Activated CD4-positive, alpha-beta T cell treated with anti-CD3 and anti-CD28 coated beads for 36 hours (primary cell): ENCODE measurements around the gene SIL1. TPM values are rescaled to one million over a fixed set of nuclear protein-coding genes. Genes with fewer than 3 reads are reported as not detected.

Experiments used
- ATAC-seq: fragments of 200-7000 bp; cut with Tn5 transposase; one replicate; pipeline ENCODE4 v1.10.0; 2021; ENCODE audit warnings: mild to moderate bottlenecking, moderate library complexity
- CTCF ChIA-PET: fragments of 350-600 bp; sonication (Branson Sonifier 250); formaldehyde crosslinking; loops from one replicate; lab custom pipeline; 2021; ENCODE audit warnings: antibody characterized with exemption; lab: Charles Lee
- POLR2A ChIA-PET: fragments of 350-600 bp; sonication (Branson Sonifier 250); formaldehyde crosslinking; loops from one replicate; lab custom pipeline; 2021; ENCODE audit warnings: antibody characterized with exemption, inconsistent platforms; lab: Charles Lee
- DNase-seq: peaks from one replicate; pipeline ENCODE4 v3.0.0-alpha.2; 2020
- H3K27ac Mint-ChIP-seq: one replicate; pipeline ENCODE4 v1.8.0; 2021; ENCODE audit warnings: mixed read lengths
- H3K27me3 Mint-ChIP-seq: one replicate; pipeline ENCODE4 v1.8.0; 2021; ENCODE audit warnings: mixed read lengths
- H3K36me3 Mint-ChIP-seq: one replicate; pipeline ENCODE4 v1.8.0; 2021; ENCODE audit warnings: low read depth, mixed read lengths
- H3K4me1 Mint-ChIP-seq: one replicate; pipeline ENCODE4 v1.8.0; 2021; ENCODE audit warnings: mixed read lengths
- H3K4me3 Mint-ChIP-seq: one replicate; pipeline ENCODE4 v1.8.0; 2021; ENCODE audit warnings: mild to moderate bottlenecking, moderate library complexity, mixed read lengths
- H3K9me3 Mint-ChIP-seq: one replicate; pipeline ENCODE4 v1.8.0; 2021; ENCODE audit warnings: low read depth, mixed read lengths
- intact Hi-C, 2 experiments: fragments of 100-400 bp; cut with DNase I in 1 of 2; cut with micrococcal nuclease in 1 of 2; formaldehyde crosslinking; loops; one replicate each; pipeline versions ENCODE4 v1.14.2 to v1.15.1; 2022 to 2024; cut with DNase I, micrococcal nuclease
- total RNA-seq, 2 experiments: library from RNA; stranded (reverse); gene quantifications; one replicate each; pipeline ENCODE4 v1.2.3, GENCODE V29; 2021

Gene SIL1
- total RNA-seq, 2 experiments from 2014 or later: 11.2 to 14.4 TPM

DNA sequence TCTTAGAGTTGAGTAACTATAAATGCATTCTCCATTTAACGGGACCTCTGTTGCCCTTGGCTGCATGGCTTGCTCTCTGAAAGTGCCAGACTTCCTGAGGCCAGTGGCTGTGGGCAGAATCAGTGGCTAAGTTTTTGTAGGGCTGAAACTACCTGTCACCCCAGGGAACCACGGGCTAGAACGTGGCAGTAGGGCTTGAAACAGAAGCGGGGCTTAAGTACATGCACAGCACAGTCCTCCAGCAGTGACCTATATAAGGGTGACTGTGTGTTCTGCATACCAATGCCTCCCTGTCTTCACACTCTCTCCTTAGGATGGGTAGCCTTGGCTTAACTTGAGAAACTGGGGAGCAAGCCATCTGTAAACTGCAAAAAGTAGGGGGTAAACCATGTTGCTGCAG, 279.5 kb downstream of the SIL1 start:
- H3K9me3 Mint-ChIP-seq: no peaks in the 10 kb centered on the region
- no peaks in the 10 kb centered on the region for H3K27me3 Mint-ChIP-seq
- H3K4me3 Mint-ChIP-seq: no peak overlapping the region
- DNase-seq: no peak
- ATAC-seq: no peak
- H3K27ac Mint-ChIP-seq: no peak overlapping the region
- POLR2A ChIA-PET: no interaction called here
- no peaks in the 10 kb centered on the region for H3K4me1 Mint-ChIP-seq
- CTCF ChIA-PET: no interaction called here
- intact Hi-C loops: no loop called here
- no peaks in the 10 kb centered on the region for H3K36me3 Mint-ChIP-seq

DNA sequence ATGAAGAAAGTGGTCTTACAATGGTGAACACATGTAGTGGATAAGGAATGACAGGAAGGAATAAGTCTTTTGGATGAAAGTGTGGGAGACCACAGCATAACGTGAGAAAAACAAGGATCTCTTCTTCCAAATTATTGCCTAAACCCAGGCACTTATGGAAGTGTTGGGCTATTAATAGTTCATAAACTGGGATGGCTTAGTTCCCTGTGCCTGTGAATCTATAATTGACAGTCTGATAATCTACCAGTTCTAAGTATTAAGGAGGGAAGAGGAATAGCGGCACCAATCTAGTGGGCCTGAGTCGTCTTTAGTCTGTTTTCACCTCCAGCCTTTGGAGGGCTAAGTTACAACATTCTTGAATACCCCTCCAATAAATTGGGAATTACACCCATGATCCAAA, 283.8 kb downstream of the SIL1 start:
- intact Hi-C loops: no loop called here
- Mint-ChIP-seq H3K27ac (no peak overlapping the region), H3K36me3 (no peaks in the 10 kb centered on the region), H3K4me3 (no peak overlapping the region), H3K4me1 (no peaks in the 10 kb centered on the region), H3K27me3 (no peaks in the 10 kb centered on the region), H3K9me3 (no peaks in the 10 kb centered on the region)
- no peak for DNase-seq
- CTCF ChIA-PET: no interaction called here
- no peak for ATAC-seq
- POLR2A ChIA-PET: no interaction called here

- H3K27ac Mint-ChIP-seq: no peak overlapping the region
- ChIA-PET POLR2A (no interaction called here), CTCF (no interaction called here)
- no peaks in the 10 kb centered on the region for H3K36me3 Mint-ChIP-seq
- H3K4me3 Mint-ChIP-seq: no peak overlapping the region
- ATAC-seq (no peak), DNase-seq (no peak)
- H3K4me1 Mint-ChIP-seq: no peaks in the 10 kb centered on the region
- no peaks in the 10 kb centered on the region for H3K9me3 Mint-ChIP-seq
- H3K27me3 Mint-ChIP-seq: no peaks in the 10 kb centered on the region
- intact Hi-C loops: no loop called here
Measured at GRCh38 chr5:138913773-138914172, 284.4 kb downstream of the SIL1 start.

DNA sequence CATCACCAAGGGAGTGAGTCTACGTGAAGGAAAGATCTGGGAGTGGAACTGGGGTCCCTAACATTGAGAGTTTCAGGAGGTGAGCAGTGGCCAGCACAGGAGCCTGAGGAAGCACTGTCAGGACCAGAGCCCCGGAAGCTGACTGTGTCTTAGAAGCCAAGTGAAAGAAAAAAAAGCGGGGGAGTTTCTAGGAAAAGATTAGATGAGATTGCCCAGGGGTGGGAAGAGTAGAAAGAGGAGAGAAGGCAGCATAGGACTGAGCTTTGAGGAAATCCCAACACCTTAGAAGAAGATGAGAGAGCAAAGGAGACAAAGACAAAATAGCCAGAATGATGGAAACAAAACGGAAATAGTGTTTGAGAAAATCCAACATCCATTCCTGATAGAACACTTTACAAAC, 286.1 kb downstream of the SIL1 start:
- no peak for DNase-seq
- Mint-ChIP-seq H3K36me3 (no peaks in the 10 kb centered on the region), H3K4me3 (no peak overlapping the region), H3K4me1 (no peaks in the 10 kb centered on the region), H3K27me3 (no peaks in the 10 kb centered on the region), H3K9me3 (no peaks in the 10 kb centered on the region), H3K27ac (no peak overlapping the region)
- intact Hi-C loops: no loop called here
- no peak for ATAC-seq
- ChIA-PET POLR2A (no interaction called here), CTCF (interaction anchor here (0.6 kb wide), 1 partner anchor 13 kb away, joined by 3 read pairs; no protein-coding TSS in a partner anchor)

DNA sequence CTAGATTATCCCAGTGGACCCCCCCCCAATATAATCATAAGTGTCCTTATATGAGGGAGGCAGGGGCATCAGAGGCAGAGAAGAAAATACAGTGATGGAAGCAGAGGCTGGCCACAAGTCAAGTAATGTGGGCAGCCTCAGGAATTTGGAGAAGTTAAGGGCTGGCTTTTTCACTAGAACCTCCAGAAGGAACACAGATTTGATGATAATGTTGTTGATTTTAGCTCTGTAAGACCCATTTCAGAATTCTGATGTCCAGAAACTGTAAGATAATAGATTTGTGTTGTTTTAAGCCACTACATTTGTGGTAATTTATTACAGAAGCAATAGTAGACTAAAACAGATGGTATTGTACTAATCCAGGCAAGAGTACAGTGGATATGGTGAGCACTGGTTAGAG, 286.7 kb downstream of the SIL1 start:
- no peaks in the 10 kb centered on the region for H3K4me1 Mint-ChIP-seq
- H3K9me3 Mint-ChIP-seq: no peaks in the 10 kb centered on the region
- ATAC-seq (no peak), DNase-seq (no peak)
- H3K27ac Mint-ChIP-seq: no peak overlapping the region
- CTCF ChIA-PET: no interaction called here
- POLR2A ChIA-PET: no interaction called here
- no peak overlapping the region for H3K4me3 Mint-ChIP-seq
- H3K27me3 Mint-ChIP-seq: no peaks in the 10 kb centered on the region
- intact Hi-C loops: no loop called here
- H3K36me3 Mint-ChIP-seq: no peaks in the 10 kb centered on the region

- no peaks in the 10 kb centered on the region for H3K4me1 Mint-ChIP-seq
- H3K4me3 Mint-ChIP-seq: no peak overlapping the region
- ChIA-PET CTCF (interaction anchor here (0.6 kb wide), 2 partner anchors 923 to 1911 kb away, joined by 3 read pairs; partner anchors contain the start of gene PCDHA5), POLR2A (no interaction called here)
- no peak for ATAC-seq
- no peak for DNase-seq
- intact Hi-C loops: no loop called here
- no peaks in the 10 kb centered on the region for H3K27me3 Mint-ChIP-seq
- no peaks in the 10 kb centered on the region for H3K9me3 Mint-ChIP-seq
- no peak overlapping the region for H3K27ac Mint-ChIP-seq
- no peaks in the 10 kb centered on the region for H3K36me3 Mint-ChIP-seq
Measured at GRCh38 chr5:138910546-138911185, 287.5 kb downstream of the SIL1 start.

GRCh38 chr5:138909734-138910133, 288.4 kb downstream of the SIL1 start:
- DNase-seq (no peak), ATAC-seq (no peak)
- Mint-ChIP-seq H3K27ac (no peak overlapping the region), H3K4me3 (no peak overlapping the region), H3K27me3 (no peaks in the 10 kb centered on the region), H3K9me3 (no peaks in the 10 kb centered on the region), H3K4me1 (no peaks in the 10 kb centered on the region), H3K36me3 (no peaks in the 10 kb centered on the region)
- intact Hi-C loops: no loop called here
- POLR2A ChIA-PET: no interaction called here
- CTCF ChIA-PET: no interaction called here

GRCh38 chr5:138905541-138905940, 292.6 kb downstream of the SIL1 start:
- no peak for DNase-seq
- H3K4me3 Mint-ChIP-seq: no peak overlapping the region
- H3K27ac Mint-ChIP-seq: no peak overlapping the region
- H3K4me1 Mint-ChIP-seq: peaks cover 6% of the 10 kb centered on the region
- intact Hi-C loops: no loop called here
- H3K9me3 Mint-ChIP-seq: no peaks in the 10 kb centered on the region
- POLR2A ChIA-PET: no interaction called here
- no peaks in the 10 kb centered on the region for H3K27me3 Mint-ChIP-seq
- no peak for ATAC-seq
- CTCF ChIA-PET: no interaction called here
- peaks cover 3% of the 10 kb centered on the region for H3K36me3 Mint-ChIP-seq

DNA sequence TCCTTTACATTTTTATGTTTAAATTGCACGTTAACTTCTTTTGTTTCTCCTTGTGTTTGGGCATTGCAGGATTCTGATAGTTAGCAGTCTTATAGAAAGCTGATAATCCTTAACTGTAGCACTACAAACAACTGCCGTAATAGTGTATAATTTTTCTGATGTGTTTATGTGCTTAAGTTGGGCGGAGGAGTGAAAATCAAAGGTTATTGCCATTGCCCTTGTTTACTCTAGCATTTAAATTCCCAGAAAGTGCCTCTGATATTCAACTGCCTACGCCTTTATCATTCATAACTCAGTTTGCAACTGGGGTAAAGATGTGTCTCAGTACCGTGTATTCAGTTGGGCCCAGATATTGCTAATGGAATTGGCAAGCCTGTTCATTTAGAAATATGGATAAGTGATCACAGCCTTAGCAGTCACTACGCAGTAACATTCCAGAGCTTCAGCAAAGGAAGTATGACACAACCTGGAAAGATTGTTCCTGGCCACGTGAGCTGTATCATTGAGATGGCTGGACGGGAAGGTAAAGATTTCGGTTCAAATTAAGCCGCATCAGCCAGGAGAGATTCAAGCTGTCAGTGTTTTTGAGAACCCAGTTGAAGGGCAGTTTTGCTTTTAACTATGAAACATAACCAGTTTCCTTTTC, 294.9 kb downstream of the SIL1 start:
- H3K27ac Mint-ChIP-seq: no peak overlapping the region
- H3K9me3 Mint-ChIP-seq: no peaks in the 10 kb centered on the region
- H3K4me1 Mint-ChIP-seq: peaks cover 13% of the 10 kb centered on the region

DNA sequence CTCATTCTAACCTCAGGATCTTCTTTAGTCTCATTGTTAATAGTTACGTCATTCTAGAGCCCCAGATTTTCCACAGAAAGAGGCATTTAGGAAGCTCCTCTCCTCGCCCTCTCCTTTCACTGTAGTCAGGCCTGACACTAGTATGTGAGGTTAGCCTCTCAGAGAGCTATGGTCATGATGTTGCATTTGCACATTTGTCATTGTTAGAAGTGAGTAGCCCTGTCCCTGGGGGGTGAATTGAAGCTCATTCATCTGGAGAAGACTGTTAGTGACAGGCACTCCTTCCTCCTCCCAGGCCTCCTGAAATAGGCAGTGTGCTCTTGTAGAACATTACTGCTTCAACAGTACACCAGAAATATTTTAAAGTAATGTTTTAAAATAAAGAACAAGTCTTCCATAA, 296.5 kb downstream of the SIL1 start:
- Mint-ChIP-seq H3K36me3 (peaks cover 3% of the 10 kb centered on the region), H3K27me3 (peaks cover 4% of the 10 kb centered on the region), H3K4me1 (peaks cover 13% of the 10 kb centered on the region), H3K27ac (no peak overlapping the region), H3K9me3 (no peaks in the 10 kb centered on the region), H3K4me3 (no peak overlapping the region)
- CTCF ChIA-PET: interaction anchor here (0.6 kb wide), 1 partner anchor 346 kb away, joined by 6 read pairs; no protein-coding TSS in a partner anchor
- DNase-seq (no peak), ATAC-seq (no peak)
- intact Hi-C loops: no loop called here
- POLR2A ChIA-PET: no interaction called here

More for the DNA sequence above, 294.9 kb downstream of the SIL1 start:
- ChIA-PET POLR2A (no interaction called here), CTCF (interaction anchor here (0.6 to 0.7 kb wide), 3 partner anchors 69 to 168 kb away, joined by 3 to 4 read pairs (median 3); no protein-coding TSS in a partner anchor)
- H3K4me3 Mint-ChIP-seq: no peak overlapping the region
- peaks cover 3% of the 10 kb centered on the region for H3K36me3 Mint-ChIP-seq
- peaks cover 3% of the 10 kb centered on the region for H3K27me3 Mint-ChIP-seq
- no peak for DNase-seq
- ATAC-seq: no peak
- intact Hi-C loops: no loop called here

GRCh38 chr5:138900281-138900965, 297.7 kb downstream of the SIL1 start:
- ChIA-PET CTCF (interaction anchor here (1.0 kb wide), 1 partner anchor 9 kb away, joined by 4 read pairs; no protein-coding TSS in a partner anchor), POLR2A (no interaction called here)
- peaks cover 3% of the 10 kb centered on the region for H3K36me3 Mint-ChIP-seq
- peaks cover 4% of the 10 kb centered on the region for H3K27me3 Mint-ChIP-seq
- ATAC-seq (peak; percentile 77), DNase-seq (peak; percentile 33)
- intact Hi-C loops: no loop called here
- no peaks in the 10 kb centered on the region for H3K9me3 Mint-ChIP-seq
- H3K4me3 Mint-ChIP-seq: no peak overlapping the region
- H3K4me1 Mint-ChIP-seq: peaks cover 13% of the 10 kb centered on the region
- H3K27ac Mint-ChIP-seq: no peak overlapping the region
